Measurements from ENCODE around the gene HGFAC.
"Not testable (repeated sequence)": the region's sequence is repeated elsewhere in the genome, so short reads cannot be mapped to it uniquely, and the experiment has no call there.

The HGFAC gene

GRCh38 chr4:3411190-3411589 lies 30.6 kb upstream of the HGFAC start:
- not testable (repeated sequence) for DNase-seq (ENCODE audit: low spot score)

GRCh38 chr4:3411676-3412075 lies 30.1 kb upstream of the HGFAC start:
- DNase-seq (ENCODE audit: low spot score): no peak

GRCh38 chr4:3412257-3413020 lies 29.3 kb upstream of the HGFAC start:
- DNase-seq (ENCODE audit: low spot score): no peak

GRCh38 chr4:3413217-3413671 lies 28.5 kb upstream of the HGFAC start:
- DNase-seq (ENCODE audit: low spot score): no peak

GRCh38 chr4:3413675-3414420 lies 27.9 kb upstream of the HGFAC start:
- DNase-seq (ENCODE audit: low spot score): no peak

- DNase-seq (ENCODE audit: low spot score): no peak
Observed at GRCh38 chr4:3414421-3415279, 27.1 kb upstream of the HGFAC start.

- DNase-seq (ENCODE audit: low spot score): no peak
Observed at GRCh38 chr4:3415471-3416141, 26.2 kb upstream of the HGFAC start.

GRCh38 chr4:3416270-3416669 lies 25.5 kb upstream of the HGFAC start:
- DNase-seq (ENCODE audit: low spot score): no peak

GRCh38 chr4:3416821-3417221 lies 24.9 kb upstream of the HGFAC start:
- no peak for DNase-seq (ENCODE audit: low spot score)

GRCh38 chr4:3417448-3417847 lies 24.3 kb upstream of the HGFAC start:
- DNase-seq (ENCODE audit: low spot score): no peak

GRCh38 chr4:3418029-3418762 lies 23.6 kb upstream of the HGFAC start:
- DNase-seq (ENCODE audit: low spot score): no peak

GRCh38 chr4:3419836-3420605 lies 21.7 kb upstream of the HGFAC start:
- no peak for DNase-seq (ENCODE audit: low spot score)

- DNase-seq (ENCODE audit: low spot score): no peak
Observed at GRCh38 chr4:3420606-3420955, 21.2 kb upstream of the HGFAC start.

- no peak for DNase-seq (ENCODE audit: low spot score)
Observed at GRCh38 chr4:3420956-3421355, 20.8 kb upstream of the HGFAC start.

- DNase-seq (ENCODE audit: low spot score): no peak
Observed at GRCh38 chr4:3421470-3421869, 20.3 kb upstream of the HGFAC start.

- DNase-seq (ENCODE audit: low spot score): no peak
Observed at GRCh38 chr4:3422241-3422801, 19.4 kb upstream of the HGFAC start.

GRCh38 chr4:3422808-3423297 lies 18.9 kb upstream of the HGFAC start:
- no peak for DNase-seq (ENCODE audit: low spot score)

- DNase-seq (ENCODE audit: low spot score): no peak
Observed at GRCh38 chr4:3423406-3423805, 18.4 kb upstream of the HGFAC start.

- DNase-seq (ENCODE audit: low spot score): no peak
Observed at GRCh38 chr4:3423952-3424351, 17.8 kb upstream of the HGFAC start.

GRCh38 chr4:3424522-3425095 lies 17.2 kb upstream of the HGFAC start:
- no peak for DNase-seq (ENCODE audit: low spot score)
